ENCODE results near the gene PLVAP.

The PLVAP gene

GRCh38 chr19:17336872-17337674 is 40.1 kb downstream of the PLVAP start, which contains the start of gene GTPBP3 (continued):
- TF ChIP-seq ZNF792 (tag by site-specific recombination; IDR thresholded peaks at IDR 0.05) (0 out of 2 replicates have a peak, but pooled peaks have one; percentile 18), ZNF362 (tag by site-specific recombination; IDR thresholded peaks at IDR 0.05) (no peak), ZNF366 (tag by site-specific recombination; conservative IDR thresholded peaks at IDR 0.05) (peak; percentile 100), ZNF580 (tag by site-specific recombination; IDR thresholded peaks at IDR 0.05) (peak; percentile 99)

GRCh38 chr19:17335575-17335974 is 41.6 kb downstream of the PLVAP start:
- CTCF ChIA-PET, result interaction anchor here (0.6 to 1.6 kb wide), 10 partner anchors 23 to 777 kb away, joined by 3 to 6 read pairs (median 3); no protein-coding TSS in a partner anchor
- no peak overlapping the region for H3K4me3 ChIP-seq (ENCODE audit: low read depth, low read length)
- peaks cover 8% of the 10 kb centered on the region for H3K4me1 ChIP-seq (ENCODE audit: control insufficient read depth, insufficient read depth, low read length)
- TF ChIP-seq TCF7L2 (IDR thresholded peaks at IDR 0.05; ENCODE audit: borderline replicate concordance, low read depth, low read length) (no peak), KLF10 (tag by site-specific recombination; IDR thresholded peaks at IDR 0.05) (0 out of 2 replicates have a peak, but pooled peaks have one; percentile 18)
- POLR2A ChIA-PET, result interaction anchor here (1.2 to 7.6 kb wide), 4 partner anchors 18 to 84 kb away, joined by 3 to 64 read pairs (median 6); partner anchors contain the start of genes DDA1 and MVB12A
- H3K36me3 ChIP-seq (ENCODE audit: control insufficient read depth in 2 of 2, insufficient read depth in 1 of 2, low read length in 2 of 2), result peaks cover 0 to 27% of the 10 kb centered on the region in 2 experiments; a peak in 2 of 3 replicates
- H3K9me3 ChIP-seq (ENCODE audit: control insufficient read depth, insufficient read depth, low read depth, low read length), result no peaks in the 10 kb centered on the region
- H3K27ac ChIP-seq (ENCODE audit: extremely low read depth, low read depth, low read length), result no peak overlapping the region

GRCh38 chr19:17334414-17335409 is 42.4 kb downstream of the PLVAP start, which contains the start of gene ANO8:
Gene ANO8 (minus strand): TSS chr19:17334855. CDS start chr19:17334670, 185 bp downstream.
- H3K4me1 ChIP-seq (ENCODE audit: control insufficient read depth, insufficient read depth, low read length), result peaks cover 8% of the 10 kb centered on the region
- ChIA-PET POLR2A (interaction anchor here (0.7 to 7.6 kb wide), 6 partner anchors 11 to 85 kb away, joined by 3 to 64 read pairs (median 4); partner anchors contain the start of genes DDA1 and MVB12A), CTCF (interaction anchor here (0.6 to 2.4 kb wide), 14 partner anchors 22 to 529 kb away, joined by 3 to 9 read pairs (median 3); partner anchors contain the start of gene MRPL34)
- H3K4me3 ChIP-seq (ENCODE audit: low read depth, low read length), result peak within 1 kb of the TSS; percentile 72
- H3K9me3 ChIP-seq (ENCODE audit: control insufficient read depth, insufficient read depth, low read depth, low read length), result no peaks in the 10 kb centered on the region
- peak within 1 kb of the TSS; percentile 57; the same call in 1 of the 2 replicates for H3K27ac ChIP-seq (ENCODE audit: extremely low read depth, low read depth, low read length)
- peaks cover 0 to 31% of the 10 kb centered on the region in 2 experiments; a peak in 2 of 3 replicates for H3K36me3 ChIP-seq (ENCODE audit: control insufficient read depth in 2 of 2, insufficient read depth in 1 of 2, low read length in 2 of 2)
- TF ChIP-seq PRDM10 (tag by site-specific recombination; IDR thresholded peaks at IDR 0.05) (peak; percentile 97), PRDM6 (tag by site-specific recombination; IDR thresholded peaks at IDR 0.05) (peak; percentile 49; the same call in 1 of the 2 replicates), ZSCAN5A (tag by site-specific recombination; IDR thresholded peaks at IDR 0.05) (peak; percentile 99), ZNF214 (tag by site-specific recombination; IDR thresholded peaks at IDR 0.05; ENCODE audit: borderline replicate concordance) (no peak), ZNF747 (tag by site-specific recombination; IDR thresholded peaks at IDR 0.05) (no peak), ZNF830 (tag by site-specific recombination; IDR thresholded peaks at IDR 0.05; ENCODE audit: low read depth) (no peak), ZNF248 (tag by site-specific recombination; IDR thresholded peaks at IDR 0.05) (no peak), ZEB2 (tag by site-specific recombination; IDR thresholded peaks at IDR 0.05) (peak; percentile 98), ZNF645 (tag by site-specific recombination; IDR thresholded peaks at IDR 0.05) (no peak), ZNF169 (tag by site-specific recombination; IDR thresholded peaks at IDR 0.05) (peak; percentile 84; the same call in 1 of the 2 replicates), ZNF837 (tag by site-specific recombination; IDR thresholded peaks at IDR 0.05) (peak; percentile 100), ZNF211 (tag by site-specific recombination; IDR thresholded peaks at IDR 0.05; ENCODE audit: low read depth) (no peak)

Measured in HEK293 (cell line).